SK-N-SH (cell line): ENCODE results near the gene ASIP. TPM values are rescaled to one million over a fixed set of nuclear protein-coding genes. Genes with fewer than 3 reads are reported as not detected.

Experiments
- CTCF ChIA-PET: fragments of 300-600, 350-600 bp; formaldehyde crosslinking; extraction: SDS; loops from one replicate; lab custom pipeline; 2021; lab: Yijun Ruan, JAX
- POLR2A ChIA-PET: fragments of 350-600 bp; sonication (Branson Sonifier 250); formaldehyde crosslinking; extraction: SDS; loops from one replicate; lab custom pipeline; 2020; ENCODE audit warnings: antibody characterized with exemption, inconsistent platforms; lab: Yijun Ruan, JAX
- DNase-seq: peaks from one replicate; pipeline ENCODE4 v3.0.0; 2012
- H2AFZ ChIP-seq: fragments of 200-600 bp; sonication (generic); 2 replicates; pipeline ENCODE4 v1.8.1; 2016; ENCODE audit warnings: antibody characterized with exemption, mild to moderate bottlenecking, low read depth
- H3F3A ChIP-seq: fragments of 200-600 bp; sonication (generic); replicated peaks from 2 replicates; pipeline ENCODE3; 2016; ENCODE audit warnings: antibody characterized with exemption, mild to moderate bottlenecking; ENCODE audit not compliant: insufficient read depth
- H3K27ac ChIP-seq, 2 experiments: fragments of 200-500 bp in 1 of 2; fragments of 200-600 bp in 1 of 2; sonication (Bioruptor generic) in 1 of 2; sonication (generic), shearing (Covaris generic) in 1 of 2; 2 replicates each; pipeline versions ENCODE4 v1.5.1 to v1.6.1; 2014 to 2016; ENCODE audit warnings: low read depth in 2 of 2, inconsistent platforms in 1 of 2, low read length in 1 of 2, mild to moderate bottlenecking in 1 of 2, mixed read lengths in 1 of 2
- H3K27me3 ChIP-seq: fragments of 200-600 bp; sonication (generic), shearing (Covaris generic); 2 replicates; pipeline ENCODE4 v1.6.1; 2016; ENCODE audit warnings: mixed run types; ENCODE audit not compliant: insufficient read depth
- H3K36me3 ChIP-seq, 2 experiments: fragments of 200-500 bp in 1 of 2; fragments of 200-600 bp in 1 of 2; sonication (Bioruptor generic) in 1 of 2; sonication (generic) in 1 of 2; replicated peaks in 1 of 2; 2 replicates each; pipeline versions ENCODE3 to v1.5.1; 2014 to 2016; ENCODE audit warnings: low read length in 1 of 2, mild to moderate bottlenecking in 1 of 2; ENCODE audit not compliant: insufficient read depth in 2 of 2, control insufficient read depth in 1 of 2
- H3K4me1 ChIP-seq, 2 experiments: fragments of 200-500 bp in 1 of 2; fragments of 200-600 bp in 1 of 2; sonication (Bioruptor generic) in 1 of 2; sonication (generic), shearing (Covaris generic) in 1 of 2; 2 replicates each; pipeline versions ENCODE4 v1.5.1 to v1.6.1; 2014 to 2016; ENCODE audit warnings: low read depth in 1 of 2, low read length in 1 of 2, mixed run types in 1 of 2; ENCODE audit not compliant: insufficient read depth in 2 of 2, control insufficient read depth in 1 of 2
- H3K4me2 ChIP-seq: fragments of 200-600 bp; sonication (generic), shearing (Covaris generic); 2 replicates; pipeline ENCODE4 v1.6.1; 2017; ENCODE audit warnings: mixed run types
- H3K4me3 ChIP-seq, 2 experiments: fragments of 200-500 bp in 1 of 2; fragments of 200-600 bp in 1 of 2; sonication (Bioruptor generic) in 1 of 2; sonication (generic), shearing (Covaris generic) in 1 of 2; 2 replicates each; pipeline versions ENCODE4 v1.5.1 to v1.8.1; 2014 to 2016; ENCODE audit warnings: low read depth in 2 of 2, inconsistent platforms in 1 of 2, low read length in 1 of 2, mild to moderate bottlenecking in 1 of 2, mixed read lengths in 1 of 2, moderate library complexity in 1 of 2
- H3K79me2 ChIP-seq: fragments of 200-600 bp; sonication (generic); 2 replicates; pipeline ENCODE4 v1.8.1; 2017; ENCODE audit warnings: mild to moderate bottlenecking; ENCODE audit not compliant: insufficient read depth
- H3K9ac ChIP-seq: fragments of 200-600 bp; sonication (generic); 2 replicates; pipeline ENCODE4 v1.6.1; 2017; ENCODE audit warnings: mixed run types
- H3K9me2 ChIP-seq: fragments of 200-600 bp; sonication (generic); 2 replicates; pipeline ENCODE4 v1.6.1; 2017; ENCODE audit warnings: mixed run types
- H3K9me3 ChIP-seq: fragments of 200-600 bp; sonication (generic); 2 replicates; pipeline ENCODE4 v1.6.1; 2017; ENCODE audit warnings: mixed run types, mild to moderate bottlenecking, moderate library complexity
- H4K20me1 ChIP-seq: fragments of 200-600 bp; sonication (generic); 2 replicates; pipeline ENCODE4 v1.6.1; 2017; ENCODE audit warnings: mild to moderate bottlenecking, mixed run types; ENCODE audit not compliant: insufficient read depth
- CHD2 ChIP-seq: fragments of 150-350 bp; IDR thresholded peaks from 2 replicates; pipeline ENCODE4 v1.6.1; 2018; ENCODE audit warnings: low read length; ENCODE audit not compliant: partially characterized antibody
- CTCF ChIP-seq: fragments of 200-600 bp; sonication (generic); IDR thresholded peaks from 2 replicates; pipeline ENCODE4 v1.6.1; 2017; ENCODE audit warnings: antibody characterized with exemption, mild to moderate bottlenecking, moderate library complexity
- ELF1 ChIP-seq: IDR thresholded peaks from 2 replicates; pipeline ENCODE4 v1.4.0; 2012
- EP300 ChIP-seq, 2 experiments: IDR thresholded peaks; 2 replicates each; pipeline versions ENCODE4 v1.4.0 to v1.6.1; 2012; ENCODE audit warnings: borderline replicate concordance in 1 of 2, low read depth in 1 of 2, low read length in 1 of 2
- FOXJ3 ChIP-seq: sonication (generic); formaldehyde crosslinking; IDR thresholded peaks from 2 replicates; pipeline ENCODE4 v1.5.1; 2020; ENCODE audit warnings: mild to moderate bottlenecking, missing genetic modification reagents
- MEF2A ChIP-seq: IDR thresholded peaks from 2 replicates; pipeline ENCODE4 v1.4.0; 2012; ENCODE audit warnings: low read depth, borderline replicate concordance
- NFIC ChIP-seq: IDR thresholded peaks from 2 replicates; pipeline ENCODE4 v1.4.0; 2012; ENCODE audit warnings: borderline replicate concordance
- PBX3 ChIP-seq: IDR thresholded peaks from 2 replicates; pipeline ENCODE4; 2012
- POLR2AphosphoS5 ChIP-seq: IDR thresholded peaks from 2 replicates; pipeline ENCODE4 v1.6.1; 2012; ENCODE audit warnings: low read depth, low read length
- RCOR1 ChIP-seq: fragments of 150-350 bp; IDR thresholded peaks from 2 replicates; pipeline ENCODE4 v1.6.1; 2017; ENCODE audit warnings: antibody characterized with exemption, low read length
- RXRA ChIP-seq: IDR thresholded peaks from 2 replicates; pipeline ENCODE4 v1.4.0; 2012; ENCODE audit warnings: low read depth, mild to moderate bottlenecking, borderline replicate concordance
- SMC3 ChIP-seq: IDR thresholded peaks from 2 replicates; pipeline ENCODE4 v1.6.1; 2012; ENCODE audit warnings: low read depth, low read length, improper control_type of control experiment
- TAF1 ChIP-seq: IDR thresholded peaks from 2 replicates; pipeline ENCODE4 v1.6.1; 2012; ENCODE audit warnings: low read depth, mild to moderate bottlenecking, low read length, moderate library complexity, borderline replicate concordance
- TCF12 ChIP-seq: IDR thresholded peaks from 2 replicates; pipeline ENCODE4 v1.4.0; 2012
- YY1 ChIP-seq: IDR thresholded peaks from 2 replicates; pipeline ENCODE4 v1.4.0; 2012; ENCODE audit warnings: low read depth, mild to moderate bottlenecking
- ZBTB33 ChIP-seq: IDR thresholded peaks from 2 replicates; pipeline ENCODE4 v1.4.0; 2012; ENCODE audit warnings: low read depth, borderline replicate concordance
- WGBS: methylation state at CpG from one replicate; pipeline ENCODE4 v1.1.6; 2017; ENCODE audit warnings: low lambda C conversion rate; 5-methylcytosine and 5-hydroxymethylcytosine counted together
- polyA plus RNA-seq, 3 experiments: library from polyadenylated mRNA; depleted of rRNA; stranded (reverse); fragments of >200 nt; gene quantifications; 2 replicates each; pipeline ENCODE4 v1.2.3, GENCODE V29; 2012

Gene ASIP
- polyA plus RNA-seq, 1 of the 3 experiments (the other 2 are of a cell fraction): 0.15 TPM

GRCh38 chr20:34199183-34199582 lies 42.0 kb upstream of the ASIP start:
- H3K36me3 ChIP-seq: no peaks in the 10 kb centered on the region
- no peak overlapping the region for H3K9ac ChIP-seq
- POLR2A ChIA-PET: no interaction called here
- peaks cover 4% of the 10 kb centered on the region; the same call in 1 of the 2 replicates for H3K27me3 ChIP-seq
- TF ChIP-seq RCOR1 (no peak), MEF2A (no peak), SMC3 (no peak), EP300 (IDR thresholded peaks at IDR 0.05; ENCODE audit: borderline replicate concordance in 1 of 2, low read depth in 1 of 2, low read length in 1 of 2) (no peak), NFIC (no peak), YY1 (no peak), CHD2 (no peak), CTCF (no peak), TAF1 (no peak), POLR2AphosphoS5 (no peak), RXRA (no peak), ELF1 (no peak)
- TF ChIP-seq, all 33 proteins: peak for 0
- DNase-seq: no peak
- H4K20me1 ChIP-seq: no peaks in the 10 kb centered on the region
- no peaks in the 10 kb centered on the region for H3K9me3 ChIP-seq
- CTCF ChIA-PET: interaction anchor here (3.1 kb wide), 1 partner anchor 8 kb away, joined by 21 read pairs; no protein-coding TSS in a partner anchor
- no peaks in the 10 kb centered on the region for H3K9me2 ChIP-seq
- H3K79me2 ChIP-seq: no peaks in the 10 kb centered on the region
- H3K4me3 ChIP-seq: no peak overlapping the region
- H3K27ac ChIP-seq: no peak overlapping the region
- no peak overlapping the region for H2AFZ ChIP-seq
- H3K4me2 ChIP-seq: no peak overlapping the region
- no peaks in the 10 kb centered on the region for H3F3A ChIP-seq
- WGBS: 80% methylated on average over 3 of the region's 3 CpGs
- peaks cover 0 to 2% of the 10 kb centered on the region in 2 experiments; a peak in 2 of 4 replicates for H3K4me1 ChIP-seq

- H3K79me2 ChIP-seq: no peaks in the 10 kb centered on the region
- 40% methylated on average over 2 of the region's 2 CpGs for WGBS
- CTCF ChIA-PET: interaction anchor here (1.2 to 3.1 kb wide), 3 partner anchors 9 to 113 kb away, joined by 4 to 21 read pairs (median 5); no protein-coding TSS in a partner anchor
- no peak overlapping the region for H2AFZ ChIP-seq
- H4K20me1 ChIP-seq: no peaks in the 10 kb centered on the region
- H3K4me1 ChIP-seq: peaks cover 0 to 2% of the 10 kb centered on the region in 2 experiments; a peak in 2 of 4 replicates
- POLR2A ChIA-PET: no interaction called here
- DNase-seq: no peak
- H3F3A ChIP-seq: no peaks in the 10 kb centered on the region
- no peak overlapping the region for H3K4me3 ChIP-seq
- H3K27ac ChIP-seq: no peak overlapping the region
- H3K4me2 ChIP-seq: no peak overlapping the region
- TF ChIP-seq TCF12 (no peak), ZBTB33 (no peak), RXRA (no peak), FOXJ3 (no peak), PBX3 (no peak)
- no peaks in the 10 kb centered on the region; the same call in 1 of the 2 replicates for H3K27me3 ChIP-seq
- H3K9ac ChIP-seq: no peak overlapping the region
- H3K9me3 ChIP-seq: no peaks in the 10 kb centered on the region
- no peaks in the 10 kb centered on the region for H3K36me3 ChIP-seq
- no peaks in the 10 kb centered on the region for H3K9me2 ChIP-seq
Measured at GRCh38 chr20:34200023-34200422, 41.2 kb upstream of the ASIP start.
